Measurements from ENCODE around the gene SULT1B1.

SULT1B1 gene

DNA sequence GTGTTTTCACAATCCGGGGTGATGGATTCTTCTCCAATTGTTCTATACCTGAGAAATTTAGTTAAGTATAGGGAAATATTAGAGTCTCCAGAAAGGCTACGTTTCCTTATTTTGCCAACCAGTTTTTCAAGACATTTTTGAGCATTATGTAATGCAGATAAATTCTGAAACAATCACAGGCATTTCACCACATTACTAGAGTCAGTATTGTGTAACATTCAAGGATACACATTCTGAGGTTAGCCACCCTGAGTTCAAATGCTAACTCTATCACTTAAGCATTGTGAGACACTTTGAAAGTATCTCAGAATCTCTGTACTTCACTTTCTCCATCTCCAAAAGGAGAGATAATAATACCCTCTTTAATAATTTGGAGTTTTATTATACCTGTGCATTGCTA is 10.6 kb downstream of the SULT1B1 start:
- no peak for DNase-seq (ENCODE audit: low read depth)

DNA sequence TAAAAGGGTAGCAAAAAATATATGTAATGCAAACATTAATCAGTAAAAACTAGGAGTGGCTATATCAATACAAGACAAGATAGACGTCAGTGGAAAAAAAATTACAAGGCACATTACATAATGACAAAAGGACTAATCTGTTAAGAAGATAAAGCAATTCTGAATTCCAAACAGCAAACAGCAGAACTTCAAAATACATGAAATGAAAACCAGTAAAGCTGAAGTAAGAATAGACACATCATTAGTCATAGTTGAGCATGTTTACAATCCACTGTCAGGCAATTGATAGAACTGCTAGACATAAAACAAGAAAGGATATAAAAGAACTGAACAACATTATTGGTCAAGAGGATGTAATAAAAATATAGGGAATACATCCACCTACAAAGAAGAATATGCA is 12.2 kb downstream of the SULT1B1 start:
- DNase-seq (ENCODE audit: low read depth) = no peak

DNA sequence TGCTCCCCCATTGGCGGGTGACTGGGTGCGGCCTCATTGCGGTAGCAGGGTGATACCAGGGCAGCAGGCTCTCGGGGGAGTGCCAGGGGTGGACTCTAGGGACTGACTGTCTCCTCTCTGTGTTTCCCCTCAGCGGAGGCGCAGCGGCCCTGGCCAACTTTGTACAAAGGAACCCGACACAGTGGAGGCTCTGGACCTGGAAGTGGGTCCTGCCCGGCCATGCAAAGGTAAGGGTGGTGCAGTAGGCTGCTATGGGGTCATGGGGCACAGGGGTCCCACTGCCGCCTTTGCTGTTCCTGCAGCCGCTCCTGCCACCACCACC is 16.3 kb downstream of the SULT1B1 start:
- no peak for DNase-seq (ENCODE audit: low read depth)

DNA sequence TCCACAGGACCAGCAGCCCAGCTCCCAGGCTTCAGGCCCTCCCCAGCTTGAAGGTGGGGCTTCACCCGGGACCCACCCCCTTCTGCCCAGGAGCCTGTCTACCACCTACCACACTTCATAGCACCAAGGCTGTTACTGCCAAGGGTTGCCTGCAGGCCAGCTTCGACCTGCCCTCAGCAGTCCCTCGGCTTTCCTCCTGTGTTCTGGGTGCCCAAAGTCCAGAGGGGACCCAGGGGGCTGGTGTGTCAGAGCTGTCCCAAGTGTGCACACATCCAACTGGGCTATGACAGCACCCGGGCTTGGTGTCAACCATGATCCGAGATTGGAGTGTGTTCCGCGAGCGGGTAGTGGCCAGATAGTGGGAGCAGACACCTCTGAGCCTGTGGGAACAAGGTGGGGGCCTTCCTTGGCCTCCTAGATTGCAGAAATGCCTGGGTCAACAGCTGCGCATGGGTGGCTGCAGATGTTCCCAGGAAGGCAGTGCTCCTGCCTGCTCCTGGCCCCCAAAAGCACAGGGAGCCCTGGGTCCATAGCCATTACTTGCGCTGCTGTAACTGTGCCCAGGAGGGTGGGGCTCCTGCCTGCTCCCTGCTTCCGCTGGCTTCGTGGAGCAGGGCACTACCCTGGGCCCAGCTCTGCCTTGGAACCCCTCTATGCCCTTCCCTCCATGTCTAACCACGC is 16.8 kb downstream of the SULT1B1 start:
- no peak for DNase-seq (ENCODE audit: low read depth)

DNA sequence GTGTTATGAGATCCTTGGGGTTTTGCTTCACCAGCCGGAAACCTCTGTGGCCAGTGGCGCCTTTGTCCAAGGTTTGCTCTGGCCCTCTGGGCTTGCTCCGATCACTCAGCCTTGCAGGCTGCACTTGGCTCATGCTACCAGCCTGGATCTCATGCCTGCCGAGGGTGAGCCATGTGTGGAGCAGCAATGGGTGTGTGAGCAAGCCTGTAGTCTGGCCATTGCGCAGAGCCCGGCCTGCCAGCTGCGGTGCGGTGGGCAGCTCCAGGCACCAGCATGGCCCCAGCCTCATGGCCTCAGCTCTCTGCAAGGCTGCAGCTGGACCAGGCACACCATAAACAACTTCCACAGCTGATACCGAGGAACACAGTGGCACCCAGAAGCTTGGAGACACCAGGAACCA is 17.8 kb downstream of the SULT1B1 start:
- no peak for DNase-seq (ENCODE audit: low read depth)

DNA sequence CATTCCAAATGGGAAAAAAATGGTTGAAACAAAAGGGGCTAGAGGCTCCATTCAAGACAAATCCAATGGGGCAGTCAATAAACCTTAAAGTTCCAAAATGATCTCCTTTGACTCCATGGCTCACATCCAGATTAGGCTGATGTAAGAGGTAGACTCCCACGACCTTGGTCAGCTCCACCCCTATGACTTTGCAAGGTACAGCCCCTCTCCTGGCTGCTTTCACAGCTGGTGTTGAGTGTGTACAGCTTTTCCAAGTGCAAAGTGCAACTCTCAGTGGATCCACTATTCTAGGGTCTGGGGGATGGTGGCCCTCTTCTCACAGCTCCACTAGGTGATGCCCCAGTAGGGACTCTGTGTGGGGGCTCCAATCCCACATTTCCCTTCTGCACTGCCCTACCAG is 21.5 kb downstream of the SULT1B1 start:
- no peak for DNase-seq (ENCODE audit: low read depth)

DNA sequence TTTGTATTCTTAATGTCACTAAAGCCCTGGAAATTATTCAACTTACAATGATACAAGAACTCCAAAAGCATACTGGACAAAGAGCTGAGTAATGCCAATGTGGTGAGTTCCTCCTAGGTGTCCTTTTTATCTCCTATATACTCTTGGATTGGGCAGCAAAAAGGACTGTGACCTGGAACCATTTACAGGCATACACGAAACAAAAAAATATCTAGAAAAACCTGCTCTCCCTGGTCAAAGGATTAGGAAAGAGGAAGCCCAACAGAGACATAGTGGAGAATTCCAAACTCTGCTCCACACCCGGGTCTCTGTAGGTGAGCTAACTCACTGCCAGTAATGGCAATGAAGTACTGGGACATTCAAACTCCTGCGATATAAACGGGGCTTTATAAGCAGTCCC is 25.3 kb downstream of the SULT1B1 start:
- no peak for DNase-seq (ENCODE audit: low read depth)

DNA sequence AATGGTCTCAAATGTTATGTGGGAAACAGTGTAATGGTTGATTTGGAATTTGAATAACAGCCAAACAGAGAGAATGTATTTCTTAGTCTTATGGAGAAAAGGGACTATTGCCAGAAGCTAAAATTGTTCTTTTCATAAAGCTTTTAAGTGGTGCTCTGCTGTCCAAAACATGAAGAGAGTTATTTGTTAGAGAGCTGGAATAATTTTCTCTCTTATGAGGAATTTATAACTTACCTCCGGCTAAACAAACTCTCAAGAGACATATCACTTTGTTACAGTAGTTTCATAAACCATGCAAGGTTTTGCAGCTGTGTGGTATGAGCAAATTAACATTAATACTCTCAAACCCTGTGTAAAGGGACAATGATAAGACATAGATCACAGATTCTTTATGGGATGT is 28.6 kb downstream of the SULT1B1 start:
- DNase-seq (ENCODE audit: low read depth) = no peak

DNA sequence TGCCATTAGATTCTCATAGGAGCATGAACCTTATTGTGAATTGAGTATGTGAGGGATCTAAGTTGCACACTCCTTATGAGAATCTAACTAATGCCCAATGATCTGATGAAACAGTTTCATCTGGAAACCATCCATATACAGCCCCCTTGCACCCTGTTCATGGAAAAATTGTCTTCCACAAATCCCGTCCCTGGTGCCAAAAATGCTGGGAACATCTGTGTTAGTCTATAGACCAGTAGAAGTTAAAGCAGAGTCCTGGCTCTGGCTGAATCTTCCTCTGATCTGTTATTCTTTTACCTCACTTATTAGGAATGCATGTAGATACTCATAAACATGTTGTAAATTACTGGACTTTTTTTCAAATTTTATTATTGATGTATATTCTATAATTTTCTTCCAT is 29.2 kb downstream of the SULT1B1 start:
- no peak for DNase-seq (ENCODE audit: low read depth)

DNA sequence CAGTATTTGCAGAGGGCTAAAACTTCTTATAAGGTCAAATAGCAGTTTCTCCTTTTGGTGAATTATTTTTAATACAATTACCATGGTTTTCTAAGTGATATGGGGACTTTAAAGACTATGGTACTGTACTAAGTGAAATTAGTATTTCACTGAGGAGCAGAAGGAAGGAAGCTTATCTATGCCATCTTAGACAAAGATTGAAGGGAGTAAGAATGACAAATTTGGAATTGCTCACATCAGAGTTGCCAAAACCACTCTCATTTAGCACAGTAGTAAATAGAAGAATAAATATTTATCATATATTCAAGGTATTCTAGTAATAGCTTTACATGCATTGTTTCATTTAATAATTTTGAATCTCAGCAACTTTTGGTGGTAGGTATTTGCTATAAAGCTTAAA is 30.4 kb downstream of the SULT1B1 start:
- DNase-seq (ENCODE audit: low read depth) = no peak

DNA sequence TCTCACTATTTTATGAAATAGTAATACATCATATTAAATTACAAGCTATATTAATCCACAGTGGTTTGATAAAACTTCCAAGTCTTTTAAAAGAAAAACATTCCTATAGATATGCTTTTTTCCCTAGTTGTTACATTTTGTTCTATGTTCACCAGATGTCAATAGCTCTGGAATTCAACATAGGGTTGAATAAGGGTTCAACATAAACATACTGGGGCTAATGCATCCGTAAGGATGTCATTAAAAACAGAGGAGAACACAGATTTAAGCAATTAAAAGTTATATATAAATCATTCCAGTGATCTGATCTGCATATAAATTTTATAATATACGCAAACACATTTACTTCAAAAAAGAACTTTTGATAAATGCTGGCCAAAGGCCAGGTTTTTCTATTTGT is 32.5 kb downstream of the SULT1B1 start:
- no peak for DNase-seq (ENCODE audit: low read depth)

DNA sequence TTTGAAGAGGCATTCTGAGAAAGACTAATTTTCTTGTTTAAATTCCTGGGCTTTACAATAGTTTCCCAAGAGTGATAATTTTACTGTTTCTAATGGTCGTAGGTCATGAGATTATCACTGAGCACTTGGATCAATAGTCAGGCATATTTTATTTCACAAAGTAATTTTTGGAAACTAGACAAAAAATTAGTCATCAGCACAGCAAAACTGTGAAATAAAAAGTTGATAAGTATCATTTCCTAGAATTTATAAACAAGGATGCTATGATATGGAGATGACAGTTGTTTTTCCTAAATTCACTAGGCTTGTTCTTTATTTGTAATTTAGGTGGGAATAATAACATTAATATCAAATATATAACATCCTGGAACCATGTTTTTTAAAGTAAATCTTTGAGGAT is 33.0 kb downstream of the SULT1B1 start:
- DNase-seq (ENCODE audit: low read depth) = no peak

DNA sequence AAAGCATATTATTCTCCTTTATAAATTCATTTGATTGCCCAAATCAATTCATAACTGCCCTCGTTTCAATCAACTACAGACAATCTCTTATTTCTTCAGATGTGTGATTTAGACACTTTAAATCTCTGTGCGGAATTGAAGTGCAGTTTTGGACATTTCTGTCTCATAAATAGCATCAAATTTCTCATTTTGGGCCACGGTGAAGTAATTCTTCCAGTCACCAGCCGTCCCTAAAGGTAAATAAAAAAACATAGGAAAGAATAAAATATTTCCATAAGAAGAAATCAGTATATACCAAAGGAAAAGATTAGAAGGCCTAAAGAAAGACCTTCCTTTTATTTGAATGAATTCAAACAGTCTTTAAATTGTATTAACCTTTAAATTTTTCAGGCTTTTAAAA is 33.4 kb downstream of the SULT1B1 start:
- DNase-seq (ENCODE audit: low read depth) = no peak

DNA sequence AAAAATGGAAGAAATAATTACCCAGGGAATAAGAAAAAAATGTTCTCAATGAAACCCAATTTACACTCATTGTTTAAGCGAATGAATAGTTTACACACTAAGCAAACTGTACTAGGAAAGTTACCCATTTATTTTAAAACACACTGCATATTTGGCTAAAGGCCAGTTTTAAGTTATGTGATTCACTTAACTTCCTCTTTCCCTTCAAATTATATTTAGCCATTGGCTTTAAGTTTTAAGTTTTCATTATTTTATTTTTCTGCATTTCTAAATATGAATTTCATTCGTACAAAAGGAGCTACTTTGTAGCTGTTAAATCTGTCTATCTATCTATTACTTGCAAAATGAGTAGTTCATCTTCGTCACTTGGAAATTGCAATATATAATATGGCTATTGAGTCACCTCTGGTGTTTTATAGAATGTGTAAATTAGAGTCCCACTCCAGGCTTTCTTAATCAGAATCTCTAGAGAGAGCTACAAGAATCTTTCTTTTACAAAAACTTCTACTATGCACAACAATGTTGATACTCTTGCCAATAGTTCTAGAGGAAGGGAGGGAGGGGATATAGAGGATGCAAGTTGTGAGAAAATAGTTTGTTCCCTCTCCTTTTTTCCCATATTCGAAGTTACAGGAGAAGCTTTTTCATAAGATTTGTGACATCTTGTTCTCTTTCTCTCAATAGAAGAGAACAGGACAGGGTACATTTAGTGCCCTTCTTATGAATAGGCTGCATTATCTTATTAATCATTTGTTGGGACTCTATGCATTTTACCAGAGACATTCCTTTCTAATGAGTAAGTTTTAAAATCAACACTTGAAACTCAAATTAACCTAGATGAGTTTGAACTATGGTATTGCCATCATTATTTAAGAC is 41.8 kb downstream of the SULT1B1 start:
- no peak for DNase-seq (ENCODE audit: low read depth)

DNA sequence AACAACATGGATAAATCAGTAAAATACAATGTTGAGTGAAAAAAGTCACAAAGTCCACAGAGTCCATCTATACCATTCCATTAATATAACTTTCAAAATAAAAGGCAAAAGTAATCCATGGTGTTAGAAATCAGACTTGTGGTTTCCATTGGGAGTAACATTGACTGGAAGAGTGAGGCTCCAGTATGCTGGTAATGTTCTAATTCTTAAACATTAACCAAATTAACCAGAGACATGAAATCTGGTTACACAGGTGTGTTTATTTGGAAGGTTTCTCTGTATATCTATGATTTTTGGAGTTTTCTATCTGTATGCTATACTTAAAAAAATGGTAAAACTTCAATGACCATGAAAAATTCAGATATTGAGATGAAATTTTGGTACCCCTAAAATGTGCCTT is 42.6 kb downstream of the SULT1B1 start:
- DNase-seq (ENCODE audit: low read depth) = no peak

DNA sequence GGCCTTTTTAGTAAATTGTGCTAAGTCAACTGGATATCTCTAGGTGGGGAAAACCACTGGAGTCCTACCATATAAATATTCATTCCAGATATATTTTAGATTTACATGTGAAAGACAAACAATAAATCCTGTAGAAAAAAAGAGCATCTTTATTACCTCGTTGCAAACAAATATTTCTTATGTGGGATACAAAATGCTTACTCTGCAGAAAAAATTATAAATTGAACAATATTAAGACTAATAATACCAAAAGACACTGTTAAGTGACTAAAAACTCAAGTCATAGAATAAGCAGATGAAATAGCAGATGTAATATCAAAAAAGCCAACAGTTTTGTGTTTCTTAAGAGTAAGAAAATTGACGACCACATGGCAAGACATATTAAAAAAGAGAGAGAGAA is 43.8 kb downstream of the SULT1B1 start:
- no peak for DNase-seq (ENCODE audit: low read depth)

DNA sequence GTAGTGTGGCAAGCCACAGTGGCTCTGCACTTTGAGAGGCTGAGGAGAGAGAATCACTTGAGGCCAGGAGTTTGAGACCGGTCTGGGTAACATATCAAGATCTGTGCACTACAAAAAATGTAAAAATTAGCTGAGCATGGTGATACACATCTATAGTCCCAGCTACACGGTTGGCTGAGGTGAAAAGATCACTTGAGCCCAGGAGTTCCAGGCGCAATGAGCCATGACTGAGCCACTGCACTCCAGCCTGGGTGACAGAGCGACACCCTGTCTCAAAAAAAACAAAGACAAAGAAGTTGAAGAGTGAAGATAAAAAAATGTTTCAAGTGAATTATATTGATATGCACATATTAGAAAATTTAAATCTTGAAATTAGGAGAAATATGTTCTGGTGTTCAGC is 46.3 kb downstream of the SULT1B1 start:
- DNase-seq (ENCODE audit: low read depth) = no peak

DNA sequence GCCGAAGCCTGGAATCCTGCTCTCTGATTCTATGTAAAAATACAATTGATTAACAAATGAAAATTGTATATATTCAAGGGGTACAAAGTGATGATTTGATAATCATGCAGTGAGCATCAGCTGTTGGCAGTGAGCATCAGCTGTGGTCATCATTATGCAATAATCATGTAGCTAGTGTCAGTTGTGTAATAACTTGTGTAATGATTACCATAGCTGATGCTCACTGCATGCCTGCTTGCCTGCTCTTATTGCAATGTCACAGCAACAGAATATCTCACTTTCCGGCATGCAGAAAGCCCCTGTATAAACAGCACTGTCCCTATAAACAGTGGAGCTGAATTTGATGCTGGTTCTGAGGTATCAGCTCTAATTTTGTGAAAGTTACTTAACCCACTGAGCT is 46.8 kb downstream of the SULT1B1 start:
- DNase-seq (ENCODE audit: low read depth) = no peak

DNA sequence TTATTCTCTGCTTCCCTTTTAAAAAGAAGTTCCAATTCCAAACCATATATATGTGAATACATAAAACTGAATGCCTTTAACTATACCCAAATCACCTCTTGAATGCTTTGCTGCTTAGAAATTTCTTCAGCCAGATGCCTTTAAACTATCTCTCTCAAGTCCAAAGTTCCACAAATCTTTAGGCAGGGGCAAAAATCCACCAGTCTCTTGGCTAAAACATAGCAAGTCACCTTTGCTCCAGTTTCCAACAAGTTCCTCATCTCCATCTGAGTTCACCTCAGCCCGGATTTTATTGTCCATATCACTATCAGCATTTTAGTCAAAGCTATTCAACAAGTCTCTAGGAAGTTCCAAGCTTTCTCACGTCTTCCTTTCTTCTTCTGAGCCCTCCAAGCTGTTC is 49.8 kb downstream of the SULT1B1 start:
- no peak for DNase-seq (ENCODE audit: low read depth)

DNA sequence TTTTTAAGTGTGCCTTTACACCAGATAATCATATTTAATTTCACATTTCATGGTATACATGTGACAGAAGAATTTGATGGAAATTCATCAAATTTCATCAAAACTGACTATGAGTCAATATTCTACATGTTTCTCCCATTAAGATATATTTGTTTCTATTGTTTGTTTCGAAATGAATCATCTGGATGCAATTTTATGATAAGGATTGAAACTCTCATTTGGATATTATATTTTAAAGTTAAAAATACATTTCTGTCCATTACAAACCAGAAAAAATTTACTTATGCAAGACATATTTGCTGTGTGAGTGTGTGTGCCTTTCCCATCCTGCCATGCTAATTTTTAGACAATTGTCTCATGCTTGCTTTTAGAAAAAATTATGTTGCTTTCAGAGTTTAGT is 52.2 kb downstream of the SULT1B1 start:
- no peak for DNase-seq (ENCODE audit: low read depth)

DNA sequence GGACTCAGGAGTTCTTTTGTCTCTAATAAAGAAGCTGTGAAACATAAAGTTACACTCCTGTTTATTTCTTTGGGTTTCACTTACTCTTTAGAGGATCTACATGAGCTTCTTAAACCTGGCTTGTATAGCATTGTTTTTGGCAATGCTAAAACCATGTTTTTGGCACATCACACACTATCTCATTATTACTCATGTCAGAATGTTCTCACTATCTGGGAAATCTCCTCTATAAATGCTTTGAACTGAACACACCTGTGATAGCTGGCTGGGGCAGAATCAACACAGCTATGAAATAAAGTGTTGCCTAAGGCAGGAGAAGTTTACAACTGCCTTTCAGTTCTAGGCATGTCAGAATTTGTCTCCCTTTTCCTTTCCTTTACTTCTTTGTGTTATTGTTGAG is 52.6 kb downstream of the SULT1B1 start:
- no peak for DNase-seq (ENCODE audit: low read depth)

DNA sequence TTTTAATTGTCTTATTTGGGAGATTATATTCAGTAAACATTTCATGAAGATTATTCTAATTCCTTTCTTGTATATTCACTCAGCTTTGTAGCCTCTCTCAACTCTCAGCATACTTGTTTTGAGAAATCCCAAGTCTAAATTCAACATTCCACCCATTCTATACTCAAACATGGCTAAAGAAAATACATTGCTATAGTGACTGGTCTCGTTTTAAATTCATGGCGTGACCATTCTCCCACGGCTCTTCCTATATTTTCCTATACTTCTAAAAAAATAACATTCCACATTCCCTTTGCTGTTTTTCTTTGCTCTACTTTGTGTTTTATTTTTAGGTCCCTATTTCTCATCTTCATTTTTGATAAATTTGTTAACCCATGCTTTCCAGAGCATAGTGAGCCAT is 58.2 kb downstream of the SULT1B1 start:
- no peak for DNase-seq (ENCODE audit: low read depth)

DNA sequence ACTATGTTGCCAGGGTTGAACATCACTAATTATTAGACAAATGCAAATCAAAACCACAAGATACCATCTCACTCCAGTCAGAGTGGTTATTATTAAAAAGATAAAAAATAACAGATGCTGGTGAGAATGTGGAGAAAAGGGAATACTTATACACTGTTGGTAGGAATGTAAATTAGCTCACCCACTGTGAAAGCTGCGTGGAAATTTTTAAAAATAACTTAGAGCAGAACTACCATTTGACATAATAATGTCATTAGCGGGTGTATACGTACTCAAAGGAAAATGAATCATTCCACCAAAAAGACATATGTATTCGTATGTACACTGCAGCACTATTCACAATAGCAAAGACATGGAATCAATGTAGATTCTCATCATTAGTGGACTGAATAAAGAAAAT is 58.7 kb downstream of the SULT1B1 start:
- no peak for DNase-seq (ENCODE audit: low read depth)
